HK-2 (cell line): Measurements from ENCODE around the gene PSMB2.
"Not testable (repeated sequence)": the region's sequence is repeated elsewhere in the genome, so short reads cannot be mapped to it uniquely, and the experiment has no call there.

ENCODE experiments used
- DNase-seq: peaks from one replicate; pipeline ENCODE4 v3.0.0-alpha.2; 2018; ENCODE audit not compliant: unreplicated experiment

Gene PSMB2

GRCh38 chr1:35641233-35641866, at the start of gene PSMB2:
PSMB2 (minus strand) TSS chr1:35641526; CDS start chr1:35641432, 94 bp downstream.
- DNase-seq, result peak; percentile 97

GRCh38 chr1:35691080-35691479, 49.8 kb upstream of the PSMB2 start:
- no peak for DNase-seq

- not testable (repeated sequence) for DNase-seq
These were observed 48.8 kb upstream of the PSMB2 start for GRCh38 chr1:35690103-35690502.

- DNase-seq, result no peak
These were observed 46.8 kb upstream of the PSMB2 start for GRCh38 chr1:35688161-35688560.

- DNase-seq, result no peak
These were observed 41.7 kb upstream of the PSMB2 start for GRCh38 chr1:35683012-35683411.

- DNase-seq, result no peak
These were observed 38.9 kb upstream of the PSMB2 start for GRCh38 chr1:35680271-35680670.

GRCh38 chr1:35675773-35676172, 34.4 kb upstream of the PSMB2 start:
- DNase-seq, result no peak

GRCh38 chr1:35674111-35674510, 32.8 kb upstream of the PSMB2 start:
- DNase-seq, result no peak

- DNase-seq, result no peak
These were observed 30.8 kb upstream of the PSMB2 start for GRCh38 chr1:35672116-35672515.

- no peak for DNase-seq
These were observed 27.2 kb upstream of the PSMB2 start for GRCh38 chr1:35668506-35668905.

GRCh38 chr1:35666916-35667315, 25.6 kb upstream of the PSMB2 start:
- DNase-seq, result no peak

GRCh38 chr1:35666216-35666615, 24.9 kb upstream of the PSMB2 start:
- no peak for DNase-seq

GRCh38 chr1:35663434-35663833, 22.1 kb upstream of the PSMB2 start:
- no peak for DNase-seq

- DNase-seq, result no peak
These were observed 20.1 kb upstream of the PSMB2 start for GRCh38 chr1:35661474-35661795.

GRCh38 chr1:35660581-35661473, 19.5 kb upstream of the PSMB2 start:
- DNase-seq, result peak; percentile 17

GRCh38 chr1:35659589-35659988, 18.3 kb upstream of the PSMB2 start:
- no peak for DNase-seq

GRCh38 chr1:35657851-35658250, 16.5 kb upstream of the PSMB2 start:
- DNase-seq, result no peak

- no peak for DNase-seq
These were observed 15.5 kb upstream of the PSMB2 start for GRCh38 chr1:35656863-35657232.

- DNase-seq, result no peak
These were observed 15.0 kb upstream of the PSMB2 start for GRCh38 chr1:35656148-35656862.

- no peak for DNase-seq
These were observed 13.9 kb upstream of the PSMB2 start for GRCh38 chr1:35655196-35655595.

GRCh38 chr1:35650416-35650815, 9.1 kb upstream of the PSMB2 start:
- no peak for DNase-seq

GRCh38 chr1:35646043-35646442, 4.7 kb upstream of the PSMB2 start:
- DNase-seq, result no peak

- DNase-seq, result no peak
These were observed 2.9 kb upstream of the PSMB2 start for GRCh38 chr1:35644204-35644603.
